ENCODE data around the gene MAGEA3. TPM values are rescaled to one million over a fixed set of nuclear protein-coding genes. Genes with fewer than 3 reads are reported as not detected.
"Not testable (repeated sequence)": the region's sequence is repeated elsewhere in the genome, so short reads cannot be mapped to it uniquely, and the experiment has no call there.

MAGEA3 gene
- not detected in 2 replicates for total RNA-seq
- not detected for polyA plus RNA-seq (2012)

GRCh38 chrX:152697952-152698931, at the start of gene MAGEA3:
MAGEA3 (plus strand) TSS chrX:152698794; CDS start chrX:152700833, 2,039 bp downstream.
- DNase-seq (ENCODE audit: low read depth): not testable (repeated sequence)

GRCh38 chrX:152652060-152652459, 46.5 kb upstream of the MAGEA3 start:
- no peak for DNase-seq (ENCODE audit: low read depth)

- no peak for DNase-seq (ENCODE audit: low read depth)
These were observed 46.1 kb upstream of the MAGEA3 start for GRCh38 chrX:152652467-152652866.

GRCh38 chrX:152656087-152656486, 42.5 kb upstream of the MAGEA3 start:
- DNase-seq (ENCODE audit: low read depth): no peak

GRCh38 chrX:152656890-152657289, 41.7 kb upstream of the MAGEA3 start:
- DNase-seq (ENCODE audit: low read depth): no peak

- no peak for DNase-seq (ENCODE audit: low read depth)
These were observed 40.3 kb upstream of the MAGEA3 start for GRCh38 chrX:152658302-152658701.

- no peak for DNase-seq (ENCODE audit: low read depth)
These were observed 35.5 kb upstream of the MAGEA3 start for GRCh38 chrX:152663086-152663485.

GRCh38 chrX:152674135-152674534, 24.5 kb upstream of the MAGEA3 start:
- no peak for DNase-seq (ENCODE audit: low read depth)

GRCh38 chrX:152674652-152675051, 23.9 kb upstream of the MAGEA3 start:
- not testable (repeated sequence) for DNase-seq (ENCODE audit: low read depth)

- DNase-seq (ENCODE audit: low read depth): not testable (repeated sequence)
These were observed 17.6 kb upstream of the MAGEA3 start for GRCh38 chrX:152681012-152681411.

GRCh38 chrX:152700390-152700789, 1.8 kb downstream of the MAGEA3 start:
- not testable (repeated sequence) for DNase-seq (ENCODE audit: low read depth)

GRCh38 chrX:152706500-152706899, 7.9 kb downstream of the MAGEA3 start:
- DNase-seq (ENCODE audit: low read depth): not testable (repeated sequence)

- not testable (repeated sequence) for DNase-seq (ENCODE audit: low read depth)
These were observed 10.6 kb downstream of the MAGEA3 start, which contains the start of gene CSAG2 for GRCh38 chrX:152709173-152709572. CSAG2 (minus strand) TSS chrX:152709273; CDS start chrX:152709112, 161 bp downstream.

- not testable (repeated sequence) for DNase-seq (ENCODE audit: low read depth)
These were observed 14.6 kb downstream of the MAGEA3 start for GRCh38 chrX:152713195-152713594.

GRCh38 chrX:152713815-152714787, 15.5 kb downstream of the MAGEA3 start, which contains the start of gene MAGEA2B:
MAGEA2B (plus strand) TSS chrX:152714628; CDS start chrX:152717107, 2,479 bp downstream.
- not testable (repeated sequence) for DNase-seq (ENCODE audit: low read depth)

GRCh38 chrX:152725409-152725808, 26.8 kb downstream of the MAGEA3 start:
- DNase-seq (ENCODE audit: low read depth): no peak

GRCh38 chrX:152733261-152733975, 34.8 kb downstream of the MAGEA3 start, which contains the start of the genes CSAG1 and MAGEA12:
CSAG1 (minus strand) TSS chrX:152733721; CDS start chrX:152732460, 1,261 bp downstream.
MAGEA12 (plus strand) TSS chrX:152733757; CDS start chrX:152736162, 2,405 bp downstream.
- DNase-seq (ENCODE audit: low read depth): no peak

GRCh38 chrX:152734143-152734858, 35.7 kb downstream of the MAGEA3 start:
- DNase-seq (ENCODE audit: low read depth): not testable (repeated sequence)

- DNase-seq (ENCODE audit: low read depth): no peak
These were observed 36.5 kb downstream of the MAGEA3 start for GRCh38 chrX:152735101-152735500.
